ENCODE data around the gene CCDC38.
A peak's percentile ranks its signal among the peaks of the same experiment; 100 is the strongest.

CCDC38 gene

DNA sequence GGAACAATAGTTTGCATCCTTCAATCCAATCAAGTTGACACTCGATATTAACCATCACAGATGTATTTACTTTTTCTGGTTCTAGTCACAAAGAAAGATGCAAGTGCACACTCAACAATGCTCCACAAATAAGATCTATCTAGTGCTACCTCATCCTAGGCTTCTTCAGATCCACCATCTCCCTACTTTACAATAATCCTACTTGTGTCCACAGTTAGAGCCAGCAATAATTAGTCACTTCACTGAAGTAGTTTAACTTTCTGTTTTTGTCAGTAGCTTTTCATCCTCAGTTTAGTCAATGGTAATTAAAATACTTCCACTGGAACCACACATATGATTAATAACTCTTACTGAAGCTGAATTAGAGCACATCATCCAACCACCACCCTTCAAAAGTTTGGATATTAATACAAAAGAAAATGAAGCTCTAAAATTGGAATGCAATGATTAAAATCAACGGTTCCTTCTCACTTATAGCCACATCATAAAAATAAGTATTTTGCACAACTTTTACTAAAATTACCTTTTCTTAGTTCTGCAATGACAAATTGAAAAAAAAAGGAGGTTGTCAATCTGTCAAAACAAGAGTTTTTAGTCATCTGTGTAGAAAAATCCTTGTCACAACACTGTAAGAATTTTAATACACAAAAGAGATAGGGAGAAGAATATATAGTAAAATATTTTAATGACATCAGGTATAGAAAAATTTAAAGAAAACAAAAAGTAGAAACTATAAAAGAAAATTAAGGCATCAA is 111.9 kb downstream of the CCDC38 start:
- DNase-seq: no peak

DNA sequence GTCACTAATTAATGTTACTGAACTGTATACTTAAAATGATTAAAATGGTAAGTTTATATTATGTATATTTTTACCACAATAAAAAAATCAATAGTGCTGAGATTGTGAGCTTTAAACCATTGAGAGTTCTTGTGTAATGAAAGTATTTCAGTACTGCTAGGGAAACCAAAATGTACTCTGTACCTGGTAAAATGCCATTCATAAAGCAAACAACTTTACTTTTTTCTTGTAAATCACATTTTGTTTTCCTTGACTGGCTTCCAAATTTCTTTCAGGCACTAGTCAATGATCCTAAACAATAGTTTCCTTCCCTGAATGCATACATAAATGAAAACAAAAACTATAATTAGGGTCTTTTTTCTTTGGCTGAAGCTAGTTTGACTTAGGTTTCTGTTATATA is 113.0 kb downstream of the CCDC38 start:
- no peak for DNase-seq

DNA sequence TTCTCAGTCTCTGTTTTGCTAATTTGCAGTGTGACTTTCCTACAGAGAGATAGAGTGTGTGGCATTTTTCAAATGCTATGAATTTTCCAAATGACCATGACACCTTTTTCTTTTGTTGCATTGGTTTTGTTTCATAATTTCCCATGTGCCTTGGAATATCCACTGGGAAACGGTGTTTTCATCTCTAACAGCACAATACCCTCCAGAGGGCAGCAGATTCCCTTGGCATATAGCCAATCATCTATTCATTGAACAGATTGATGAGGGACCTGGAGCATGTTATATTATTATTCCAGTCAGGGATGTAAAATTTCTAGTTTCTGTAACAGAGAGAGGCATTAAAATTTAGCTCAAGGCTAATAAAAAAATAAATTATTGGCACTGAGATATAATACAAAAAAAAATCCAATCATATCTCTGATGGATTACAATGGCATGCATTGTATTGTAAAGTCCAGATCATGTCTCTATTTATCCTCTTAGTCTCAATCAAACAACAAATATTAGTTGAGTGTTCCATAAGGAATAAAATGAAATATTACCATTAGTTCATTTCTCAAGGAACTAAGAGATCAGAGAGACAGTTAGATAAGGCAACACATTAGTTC is 122.2 kb downstream of the CCDC38 start:
- DNase-seq: peak in 1 of 2 experiments; percentile 26
